ENCODE measurements around the gene TP63.

Gene TP63

GRCh38 chr3:189726277-189726676 is 95.1 kb downstream of the TP63 start:
- Histone ChIP-seq H3K9ac (ENCODE audit: low read length) (no peak overlapping the region), H3K79me2 (ENCODE audit: insufficient read depth, low read length) (no peaks in the 10 kb centered on the region), H3K9me3 (ENCODE audit: low read length) (no peaks in the 10 kb centered on the region), H3K27me3 (ENCODE audit: insufficient read depth, low read length) (no peaks in the 10 kb centered on the region), H3K4me2 (ENCODE audit: low read length) (no peak overlapping the region), H3K4me1 (ENCODE audit: insufficient read depth, low read length, severe bottlenecking) (no peaks in the 10 kb centered on the region), H4K20me1 (ENCODE audit: insufficient read depth, low read length) (no peaks in the 10 kb centered on the region), H3K27ac (ENCODE audit: low read depth, low read length, poor library complexity, severe bottlenecking) (no peak overlapping the region), H3K4me3 (ENCODE audit: low read depth, low read length, poor library complexity, severe bottlenecking) (no peak overlapping the region), H3K9me2 (ENCODE audit: low read depth, low read length) (no peaks in the 10 kb centered on the region), H2AFZ (ENCODE audit: low read length) (no peak overlapping the region), H3K36me3 (ENCODE audit: insufficient read depth, low read length) (no peaks in the 10 kb centered on the region), H3F3A (ENCODE audit: insufficient read depth, low read length) (no peaks in the 10 kb centered on the region)
- TF ChIP-seq CTCF (IDR thresholded peaks at IDR 0.05; ENCODE audit: low read length) (no peak), EZH2 (IDR thresholded peaks at IDR 0.05; ENCODE audit: borderline replicate concordance, low read length) (no peak)

GRCh38 chr3:189727158-189727557 is 96.0 kb downstream of the TP63 start:
- no peaks in the 10 kb centered on the region for H3K9me3 ChIP-seq (ENCODE audit: low read length)
- H3K27ac ChIP-seq (ENCODE audit: low read depth, low read length, poor library complexity, severe bottlenecking) = no peak overlapping the region
- no peak for TF ChIP-seq EZH2 (IDR thresholded peaks at IDR 0.05; ENCODE audit: borderline replicate concordance, low read length)
- no peak for TF ChIP-seq CTCF (IDR thresholded peaks at IDR 0.05; ENCODE audit: low read length)

GRCh38 chr3:189727898-189728297 is 96.7 kb downstream of the TP63 start:
- H2AFZ ChIP-seq (ENCODE audit: low read length) = no peak overlapping the region
- TF ChIP-seq CTCF (IDR thresholded peaks at IDR 0.05; ENCODE audit: low read length) = no peak
- no peak for TF ChIP-seq EZH2 (IDR thresholded peaks at IDR 0.05; ENCODE audit: borderline replicate concordance, low read length)
- H4K20me1 ChIP-seq (ENCODE audit: insufficient read depth, low read length) = no peaks in the 10 kb centered on the region
- no peak overlapping the region for H3K4me3 ChIP-seq (ENCODE audit: low read depth, low read length, poor library complexity, severe bottlenecking)
- no peak overlapping the region for H3K4me2 ChIP-seq (ENCODE audit: low read length)
- H3K27me3 ChIP-seq (ENCODE audit: insufficient read depth, low read length) = no peaks in the 10 kb centered on the region
- no peaks in the 10 kb centered on the region for H3K36me3 ChIP-seq (ENCODE audit: insufficient read depth, low read length)
- no peaks in the 10 kb centered on the region for H3K4me1 ChIP-seq (ENCODE audit: insufficient read depth, low read length, severe bottlenecking)
- H3F3A ChIP-seq (ENCODE audit: insufficient read depth, low read length) = no peaks in the 10 kb centered on the region
- no peak overlapping the region for H3K9ac ChIP-seq (ENCODE audit: low read length)
- H3K79me2 ChIP-seq (ENCODE audit: insufficient read depth, low read length) = no peaks in the 10 kb centered on the region
- H3K9me3 ChIP-seq (ENCODE audit: low read length) = no peaks in the 10 kb centered on the region
- no peak overlapping the region for H3K27ac ChIP-seq (ENCODE audit: low read depth, low read length, poor library complexity, severe bottlenecking)
- H3K9me2 ChIP-seq (ENCODE audit: low read depth, low read length) = no peaks in the 10 kb centered on the region

More at GRCh38 chr3:189727158-189727557, 96.0 kb downstream of the TP63 start:
- Histone ChIP-seq H3K9ac (ENCODE audit: low read length) (no peak overlapping the region), H3K4me2 (ENCODE audit: low read length) (no peak overlapping the region), H3F3A (ENCODE audit: insufficient read depth, low read length) (no peaks in the 10 kb centered on the region), H3K9me2 (ENCODE audit: low read depth, low read length) (no peaks in the 10 kb centered on the region), H3K36me3 (ENCODE audit: insufficient read depth, low read length) (no peaks in the 10 kb centered on the region), H3K27me3 (ENCODE audit: insufficient read depth, low read length) (no peaks in the 10 kb centered on the region), H4K20me1 (ENCODE audit: insufficient read depth, low read length) (no peaks in the 10 kb centered on the region), H3K79me2 (ENCODE audit: insufficient read depth, low read length) (no peaks in the 10 kb centered on the region), H3K4me3 (ENCODE audit: low read depth, low read length, poor library complexity, severe bottlenecking) (no peak overlapping the region), H3K4me1 (ENCODE audit: insufficient read depth, low read length, severe bottlenecking) (no peaks in the 10 kb centered on the region), H2AFZ (ENCODE audit: low read length) (no peak overlapping the region)
